ENCODE measurements around the gene ENAH. TPM values are rescaled to one million over a fixed set of nuclear protein-coding genes. Genes with fewer than 3 reads are reported as not detected.
"Not testable (repeated sequence)": the region's sequence is repeated elsewhere in the genome, so short reads cannot be mapped to it uniquely, and the experiment has no call there.

The ENAH gene
- total RNA-seq, 4 donors from 2014 or later: 31.4 to 56.3 (median 45.3) TPM

DNA sequence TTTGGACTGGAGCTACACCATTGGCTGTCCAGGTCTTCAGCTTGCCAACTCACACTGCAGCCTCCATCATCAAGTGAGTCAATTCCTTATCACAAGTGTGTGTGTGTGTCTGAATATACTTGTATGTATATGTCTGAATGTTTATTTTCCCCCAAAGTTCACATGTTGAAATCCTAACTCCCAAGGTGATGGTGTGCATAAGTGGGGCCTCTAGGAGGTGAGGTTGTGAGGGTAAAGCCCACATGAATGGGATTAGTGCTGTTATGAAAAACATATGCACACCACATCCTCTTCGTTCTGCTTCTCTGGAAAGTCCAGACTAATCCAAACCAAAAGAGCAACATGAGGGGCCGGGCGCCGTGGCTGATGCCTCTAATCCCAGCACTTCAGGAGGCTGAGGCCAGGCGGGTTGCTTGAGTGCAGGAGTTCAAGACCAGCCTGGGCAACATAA is 176.4 kb downstream of the ENAH start:
- no peaks in the 10 kb centered on the region for H3K27me3 ChIP-seq
- H3K27ac ChIP-seq: no peak overlapping the region
- 79 to 92% methylated on average over 5 of the region's 5 CpGs for WGBS, 2 donors
- H3K4me1 ChIP-seq: peaks cover 0 to 10% (median 3%) of the 10 kb centered on the region in 4 donors
- no peaks in the 10 kb centered on the region for H3K36me3 ChIP-seq
- TF ChIP-seq CTCF (IDR thresholded peaks at IDR 0.05) (no peak), EP300 (IDR thresholded peaks at IDR 0.05) (no peak), POLR2A (IDR thresholded peaks at IDR 0.05) (no peak)
- H3K4me3 ChIP-seq: no peak overlapping the region
- DNase-seq (ENCODE audit: low spot score in 2 of 2): no peak
- no peaks in the 10 kb centered on the region for H3K9me3 ChIP-seq

DNA sequence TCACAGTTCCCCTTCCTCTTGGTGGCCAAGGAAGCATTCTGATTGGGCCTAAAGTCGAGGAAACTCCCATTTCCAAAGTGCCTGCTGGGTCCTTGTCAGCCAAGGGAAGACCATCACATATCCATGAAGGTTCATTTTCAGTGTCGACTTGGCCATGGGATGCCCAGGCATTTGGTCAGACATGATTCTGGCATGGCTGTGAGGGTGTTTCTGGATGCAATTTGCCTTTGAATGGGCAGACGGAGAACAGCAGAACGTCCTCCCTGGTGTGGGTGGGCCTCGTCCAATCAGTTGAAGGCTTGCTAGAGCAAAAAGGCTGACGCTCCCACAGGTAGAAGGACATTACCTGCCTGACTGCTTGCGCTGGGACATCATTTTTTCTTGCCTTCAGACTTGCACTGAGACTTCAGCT is 176.8 kb downstream of the ENAH start:
- H3K27ac ChIP-seq: no peak overlapping the region
- peaks cover 0 to 10% (median 3%) of the 10 kb centered on the region in 4 donors for H3K4me1 ChIP-seq
- DNase-seq (ENCODE audit: low spot score in 2 of 2): no peak
- H3K27me3 ChIP-seq: no peaks in the 10 kb centered on the region
- TF ChIP-seq EP300 (IDR thresholded peaks at IDR 0.05) (no peak), CTCF (IDR thresholded peaks at IDR 0.05) (no peak), POLR2A (IDR thresholded peaks at IDR 0.05) (no peak)
- WGBS, 2 donors: 92 to 93% methylated on average over 5 to 7 of the region's 7 CpGs
- H3K4me3 ChIP-seq: no peak overlapping the region
- H3K9me3 ChIP-seq: no peaks in the 10 kb centered on the region
- H3K36me3 ChIP-seq: no peaks in the 10 kb centered on the region

- WGBS, 2 donors: 29 to 30% methylated on average over 41 to 48 of the region's 50 CpGs
- H3K27me3 ChIP-seq: no peaks in the 10 kb centered on the region
- H3K4me3 ChIP-seq: peak overlapping the region in 1 of 4 donors; percentile 15
- H3K4me1 ChIP-seq: peaks cover 0 to 10% (median 3%) of the 10 kb centered on the region in 4 donors
- no peaks in the 10 kb centered on the region for H3K36me3 ChIP-seq
- no peak overlapping the region for H3K27ac ChIP-seq
- peak in 1 of 2 donors; percentile 29 for DNase-seq (ENCODE audit: low spot score in 2 of 2)
- no peaks in the 10 kb centered on the region for H3K9me3 ChIP-seq
- TF ChIP-seq CTCF (IDR thresholded peaks at IDR 0.05): peak; percentile 100
- peak in 1 of 2 donors; percentile 43 for TF ChIP-seq EP300 (IDR thresholded peaks at IDR 0.05)
- no peak for TF ChIP-seq POLR2A (IDR thresholded peaks at IDR 0.05)
These were observed 177.7 kb downstream of the ENAH start for GRCh38 chr1:225474986-225475820.

GRCh38 chr1:225474439-225474985 is 178.4 kb downstream of the ENAH start:
- H3K4me3 ChIP-seq: no peak overlapping the region

GRCh38 chr1:225473676-225474438 is 179.1 kb downstream of the ENAH start:
- not testable (repeated sequence) for H3K4me3 ChIP-seq; H3K36me3 ChIP-seq; DNase-seq (ENCODE audit: low spot score in 2 of 2); H3K27ac ChIP-seq; H3K27me3 ChIP-seq; H3K9me3 ChIP-seq; H3K4me1 ChIP-seq
- 89 to 94% methylated on average over 26 of the region's 26 CpGs for WGBS, 2 donors

More at GRCh38 chr1:225474439-225474985, 178.4 kb downstream of the ENAH start:
- Histone ChIP-seq H3K4me1 (peaks cover 0 to 10% (median 3%) of the 10 kb centered on the region in 4 donors), H3K9me3 (no peaks in the 10 kb centered on the region), H3K36me3 (no peaks in the 10 kb centered on the region), H3K27ac (no peak overlapping the region), H3K27me3 (no peaks in the 10 kb centered on the region)
- no peak for DNase-seq (ENCODE audit: low spot score in 2 of 2)
- 46 to 50% methylated on average over 12 to 13 of the region's 13 CpGs for WGBS, 2 donors
- no peak for TF ChIP-seq POLR2A (IDR thresholded peaks at IDR 0.05)
- TF ChIP-seq CTCF (IDR thresholded peaks at IDR 0.05): no peak
- no peak for TF ChIP-seq EP300 (IDR thresholded peaks at IDR 0.05)

GRCh38 chr1:225473266-225473665 is 179.7 kb downstream of the ENAH start:
- not testable (repeated sequence) for DNase-seq (ENCODE audit: low spot score in 2 of 2); H3K9me3 ChIP-seq; H3K4me3 ChIP-seq; H3K4me1 ChIP-seq; H3K27ac ChIP-seq; H3K36me3 ChIP-seq; H3K27me3 ChIP-seq
- WGBS, 2 donors: 27 to 35% methylated on average over 8 of the region's 8 CpGs
